ENCODE data around the gene USP47.
"Not testable (repeated sequence)": the region's sequence is repeated elsewhere in the genome, so short reads cannot be mapped to it uniquely, and the experiment has no call there.

USP47 gene

DNA sequence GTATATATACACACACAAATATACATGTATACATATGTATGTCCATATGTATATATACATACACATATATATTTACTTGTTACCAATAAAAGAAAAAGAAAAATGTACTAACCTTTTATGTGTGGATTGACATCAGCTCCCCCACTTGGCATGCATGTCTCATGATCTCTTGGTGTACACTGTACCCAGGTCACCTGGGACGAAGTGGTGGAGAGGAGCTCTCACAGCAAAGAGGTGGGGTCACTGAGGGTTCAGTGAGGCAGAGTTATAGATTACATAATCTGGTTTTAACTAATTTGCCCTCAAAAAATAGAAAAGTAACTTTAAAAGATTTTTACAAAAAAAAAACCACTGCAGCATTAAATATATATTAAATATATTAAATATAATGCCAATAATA lies 15.5 kb upstream of the USP47 start:
- no peak for DNase-seq

- DNase-seq: no peak
These were observed 14.5 kb upstream of the USP47 start for GRCh38 chr11:11827272-11827671.

GRCh38 chr11:11831406-11831805 lies 10.4 kb upstream of the USP47 start:
- DNase-seq: not testable (repeated sequence)

DNA sequence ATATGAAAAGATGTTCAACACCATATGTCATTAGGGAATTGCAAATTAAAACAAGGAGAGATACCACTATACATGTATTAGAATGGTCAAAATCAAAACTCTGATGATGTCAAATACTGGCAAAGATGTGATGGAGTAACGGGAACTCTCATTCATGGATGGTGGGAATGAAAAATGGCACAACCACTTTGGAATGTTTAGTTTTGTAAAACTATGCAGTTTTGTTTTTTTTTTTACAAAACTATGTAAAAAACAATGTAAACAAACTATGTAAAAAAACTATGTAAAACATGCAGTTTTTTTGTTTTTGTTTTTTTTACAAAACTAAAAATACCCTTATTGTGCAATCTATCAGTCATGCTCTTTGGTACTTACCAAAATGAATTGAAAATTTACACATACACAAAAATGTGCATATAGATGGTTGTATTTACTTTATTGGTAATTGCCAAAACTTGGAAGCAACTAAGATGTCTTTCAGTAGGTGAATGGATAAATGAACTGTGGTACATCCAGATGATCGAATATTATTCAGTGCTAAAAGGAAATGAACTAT lies 5.0 kb upstream of the USP47 start:
- DNase-seq: no peak

DNA sequence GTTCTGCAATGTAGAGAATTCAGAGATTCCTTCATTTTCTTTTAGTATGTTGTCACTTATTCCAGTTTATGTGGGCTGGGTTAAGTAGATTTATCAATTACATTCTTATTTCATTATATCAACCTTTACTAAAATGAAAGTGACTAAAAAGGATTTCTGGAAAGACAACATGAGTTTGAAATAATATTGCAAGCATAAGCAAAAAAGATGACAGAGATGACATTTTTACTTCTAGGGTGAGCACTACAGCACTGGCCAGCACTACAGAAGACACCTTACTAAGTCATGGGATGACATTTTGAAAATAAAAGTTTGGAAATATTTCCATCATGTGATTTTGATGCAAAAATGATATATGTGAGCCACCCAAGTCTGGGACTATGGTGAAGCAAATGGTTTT lies 2.1 kb upstream of the USP47 start:
- no peak for DNase-seq

DNA sequence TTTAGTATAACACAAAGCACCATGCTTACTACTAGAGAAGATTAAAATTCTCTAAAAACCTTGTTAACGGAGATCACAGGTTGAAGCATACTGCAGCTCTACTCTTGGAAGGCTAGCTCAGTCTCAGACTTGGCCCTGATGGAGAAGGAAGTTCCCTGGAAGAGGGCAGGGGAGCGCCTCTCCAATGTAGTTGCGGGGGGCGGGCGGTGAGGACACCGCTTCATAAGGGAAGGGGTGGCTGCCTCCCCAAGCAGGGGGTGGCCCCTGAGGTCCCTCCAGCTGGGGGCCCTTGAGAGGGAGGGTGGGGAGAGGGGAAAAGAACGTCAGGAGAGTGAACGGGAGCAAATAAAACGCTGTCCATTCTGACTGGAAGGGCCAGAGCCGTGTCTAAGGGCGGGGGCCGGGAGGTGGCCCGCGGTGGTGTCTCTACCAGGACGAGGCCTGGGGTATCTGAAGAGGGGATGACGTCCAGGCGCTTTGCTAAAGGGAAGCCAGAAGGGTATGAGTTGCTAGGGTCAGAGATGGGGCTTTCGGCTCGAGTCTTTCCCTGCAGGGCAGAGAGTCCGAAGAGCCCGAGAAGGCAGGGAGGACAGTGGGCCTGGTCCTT lies 553 bp upstream of the USP47 start:
- DNase-seq: peak; percentile 74

GRCh38 chr11:11842421-11843008 lies 743 bp downstream of the USP47 start:
- DNase-seq: peak; percentile 92

GRCh38 chr11:11843211-11843621 lies 1.4 kb downstream of the USP47 start:
- DNase-seq: peak; percentile 71

GRCh38 chr11:11843642-11844041 lies 1.9 kb downstream of the USP47 start:
- peak; percentile 55 for DNase-seq

DNA sequence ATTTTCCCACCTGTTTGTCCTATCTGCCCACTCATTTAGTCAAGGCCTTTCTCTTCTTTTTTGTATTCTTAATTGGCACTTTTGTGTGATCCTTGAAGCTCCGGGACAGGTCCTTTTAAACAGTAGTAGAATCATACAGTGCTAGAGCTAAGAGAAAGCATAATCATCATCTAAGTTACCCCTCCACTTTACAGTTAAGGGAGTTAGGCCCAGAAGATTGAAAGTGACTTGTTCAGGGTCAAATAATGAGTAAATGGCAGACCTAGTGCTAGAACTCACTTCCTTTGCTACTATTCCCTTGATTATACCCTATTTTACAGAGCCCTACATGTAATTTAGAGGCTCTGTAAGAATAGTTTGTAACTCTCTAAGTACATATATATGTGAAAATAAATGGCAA lies 2.5 kb downstream of the USP47 start:
- DNase-seq: peak; percentile 44

GRCh38 chr11:11845071-11845470 lies 3.3 kb downstream of the USP47 start:
- peak; percentile 62 for DNase-seq

- DNase-seq: no peak
These were observed 3.8 kb downstream of the USP47 start for GRCh38 chr11:11845551-11845950.

DNA sequence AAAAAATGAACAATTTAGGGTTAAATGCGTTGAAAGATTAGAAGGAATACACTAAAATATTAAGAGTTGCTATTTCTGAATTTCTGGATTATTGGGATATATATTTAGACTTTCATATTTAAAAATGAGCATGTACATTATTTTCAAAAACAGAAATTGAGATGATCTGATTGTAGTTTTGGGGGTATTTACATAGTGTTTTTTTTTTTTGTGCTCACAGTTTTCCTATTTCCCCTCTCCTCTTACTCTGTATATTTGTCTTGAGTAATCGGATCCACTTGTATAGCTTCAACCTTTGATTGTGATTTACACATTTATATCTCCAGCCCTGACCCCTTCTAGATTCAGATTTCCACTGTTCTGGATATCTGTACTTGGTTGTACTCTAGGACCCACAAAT lies 5.3 kb downstream of the USP47 start:
- no peak for DNase-seq

DNA sequence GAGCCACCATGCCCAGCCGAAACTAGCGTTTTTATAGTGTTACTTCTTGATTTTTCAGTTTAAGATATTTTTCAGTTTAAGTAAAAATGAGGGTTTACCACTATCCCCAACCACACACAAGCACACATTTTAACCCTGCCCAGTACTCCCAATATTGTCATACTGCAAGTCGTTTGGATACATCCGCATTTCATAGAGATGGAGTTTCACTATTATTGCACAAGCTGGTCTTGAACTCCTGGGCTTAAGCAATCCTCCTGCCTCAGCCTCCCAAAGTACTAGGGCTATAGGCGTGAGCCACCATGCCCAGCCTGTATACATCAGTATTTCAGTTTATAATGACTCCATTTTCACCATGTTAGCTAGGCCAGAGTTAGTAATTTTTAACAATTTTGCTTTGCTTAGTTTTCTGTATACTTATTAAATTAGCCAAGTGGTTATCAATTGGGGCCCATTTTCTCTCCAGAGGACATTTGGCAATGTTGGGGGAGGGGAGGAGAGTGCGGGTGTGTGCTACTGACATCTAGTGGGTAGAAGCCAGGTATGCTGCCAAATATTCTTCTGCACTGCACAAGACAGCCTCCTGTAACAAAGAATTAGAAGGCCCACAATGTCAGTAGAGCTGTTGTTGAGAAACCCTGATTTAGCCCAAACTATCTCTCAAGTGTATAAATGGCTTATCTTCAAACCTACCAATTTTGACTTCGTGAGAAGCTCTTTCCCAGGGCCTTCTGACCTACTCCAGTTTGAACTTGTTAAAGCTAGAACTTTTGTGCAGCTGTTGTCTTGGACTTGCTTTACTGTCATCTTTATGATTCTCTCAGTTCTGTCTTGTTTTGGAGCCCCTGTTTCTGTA lies 7.3 kb downstream of the USP47 start:
- DNase-seq: peak; percentile 87

DNA sequence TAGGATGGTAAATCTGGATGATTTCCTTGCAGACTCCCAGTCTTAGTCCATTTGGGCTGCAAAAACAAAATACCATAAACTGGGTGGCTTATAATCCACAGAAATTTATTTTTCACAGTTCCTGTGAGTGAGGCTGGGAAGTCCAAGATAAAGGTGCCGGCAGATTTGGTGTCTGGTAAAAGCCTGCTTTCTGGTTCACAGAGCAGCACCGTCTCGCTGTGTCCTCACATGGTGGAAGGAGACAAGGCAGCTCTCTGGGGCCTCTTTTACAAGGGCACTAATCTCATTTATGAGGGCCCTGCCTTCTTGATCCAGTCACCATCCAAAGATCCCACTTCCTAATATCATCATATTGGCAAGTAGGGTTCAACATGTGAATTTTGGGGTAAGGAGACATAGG lies 8.9 kb downstream of the USP47 start:
- no peak for DNase-seq

DNA sequence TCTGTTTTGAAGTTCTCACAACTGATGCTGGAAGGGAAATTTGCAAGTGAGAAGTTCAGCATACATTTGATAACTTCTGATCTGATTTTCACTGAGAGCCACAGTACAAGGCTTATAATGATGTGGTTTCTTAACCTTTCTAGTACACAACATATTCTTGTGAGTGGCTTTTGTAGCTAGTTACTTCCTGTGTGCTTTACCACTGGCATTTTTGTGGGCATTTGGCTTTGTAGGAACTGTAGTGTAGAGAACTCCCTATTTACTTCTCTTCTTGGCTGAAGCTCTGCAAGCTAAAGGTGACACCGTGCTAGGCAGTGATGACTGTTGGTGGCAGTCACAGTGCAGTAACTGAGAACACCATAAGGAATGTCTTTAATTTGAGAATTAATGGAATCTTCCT lies 14.9 kb downstream of the USP47 start:
- DNase-seq: peak; percentile 15

- peak; percentile 90 for DNase-seq
These were observed 16.0 kb downstream of the USP47 start for GRCh38 chr11:11857769-11858168.

GRCh38 chr11:11858676-11859075 lies 16.9 kb downstream of the USP47 start:
- DNase-seq: no peak

DNA sequence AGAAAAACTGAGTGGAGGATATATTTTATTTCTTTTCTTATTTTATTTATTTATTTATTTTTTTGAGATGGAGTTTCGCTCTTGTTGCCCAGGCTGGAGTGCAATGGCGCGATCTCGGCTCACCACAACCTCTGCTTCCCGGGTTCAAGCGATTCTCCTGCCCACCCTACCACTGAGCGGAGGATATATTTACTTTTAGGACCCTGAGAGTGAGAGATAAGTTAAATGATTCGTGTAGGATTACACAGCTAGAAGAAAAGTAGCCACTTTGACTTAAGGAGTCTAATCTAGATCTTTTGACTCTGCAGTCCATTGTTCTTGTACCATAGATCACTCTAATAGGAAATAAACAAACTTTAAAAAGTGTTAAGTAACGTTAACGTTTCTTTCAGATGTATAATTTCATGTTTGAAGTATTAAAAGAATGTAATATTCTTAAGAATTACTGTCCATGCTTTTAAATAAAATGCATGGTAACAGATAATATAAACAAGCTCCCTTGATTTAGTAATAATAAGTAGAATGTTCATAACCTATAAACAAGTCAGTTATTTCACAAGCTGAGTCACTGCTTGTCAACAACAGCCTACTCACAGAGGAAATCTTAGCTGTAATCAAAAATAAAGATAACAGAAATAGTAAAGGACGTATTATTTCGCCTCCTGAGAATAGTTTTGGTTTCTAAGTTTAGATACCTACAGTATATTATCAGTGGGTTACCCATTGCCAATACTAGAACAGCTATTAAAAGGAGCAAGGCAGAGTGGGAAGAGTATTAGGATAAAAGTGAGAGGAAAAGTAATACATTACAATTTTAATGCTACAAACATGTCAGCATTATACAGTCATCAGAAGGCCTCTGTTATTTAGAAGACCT lies 18.6 kb downstream of the USP47 start:
- DNase-seq: peak; percentile 23

DNA sequence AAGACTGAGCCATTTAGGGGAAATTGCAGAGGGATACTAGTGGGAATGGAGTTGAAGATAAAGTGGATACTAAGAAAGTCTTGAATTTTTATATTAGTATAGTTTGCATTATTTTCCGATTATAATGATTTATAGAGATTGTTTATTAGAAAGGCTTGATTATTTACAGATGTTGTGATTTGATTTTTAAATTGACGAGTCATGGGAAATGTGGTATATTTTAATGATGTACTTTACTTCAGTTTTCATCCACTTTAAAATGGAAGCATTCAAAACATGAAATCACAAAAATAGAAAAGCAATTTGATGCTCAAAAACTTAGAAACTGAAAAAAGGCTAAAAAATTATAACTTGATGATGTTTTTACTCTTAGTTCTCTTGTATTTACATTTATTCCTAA lies 21.2 kb downstream of the USP47 start:
- DNase-seq: no peak

DNA sequence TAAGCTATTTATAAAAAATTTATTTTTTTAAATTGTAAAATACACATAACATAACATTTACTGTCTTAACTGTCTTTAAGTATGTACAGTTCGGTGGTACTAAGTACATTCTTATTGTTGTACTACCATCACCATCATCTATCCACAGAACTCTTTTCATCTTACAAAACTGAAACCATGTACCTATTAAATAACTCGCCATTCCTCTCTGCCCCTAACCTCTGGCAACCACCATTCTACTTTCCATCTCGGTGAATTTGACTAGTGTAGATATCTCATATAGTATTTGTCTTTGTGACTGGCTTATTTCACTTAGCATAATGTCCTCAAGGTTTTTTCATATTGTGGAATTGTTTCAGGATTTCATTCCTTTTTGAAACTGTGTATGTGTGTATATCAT lies 22.6 kb downstream of the USP47 start:
- DNase-seq: no peak

- DNase-seq: no peak
These were observed 23.0 kb downstream of the USP47 start for GRCh38 chr11:11864803-11865202.

GRCh38 chr11:11865449-11865848 lies 23.7 kb downstream of the USP47 start:
- no peak for DNase-seq

Data from OCI-M1 (cell line).